DND-41 (cell line): ENCODE results near the gene TAF1D.

ENCODE experiments used
- EZH2 ChIP-seq: IDR thresholded peaks from 3 replicates; pipeline ENCODE4 v1.6.1; 2012; ENCODE audit warnings: borderline replicate concordance, low read depth, mild to moderate bottlenecking, moderate library complexity, low read length, inconsistent platforms; ENCODE audit not compliant: severe bottlenecking
- TF ChIP-seq, protein P1 (sequence below): IDR thresholded peaks from 2 replicates; pipeline ENCODE4 v1.5.1; 2012; ENCODE audit warnings: borderline replicate concordance, low read length, moderate library complexity, mild to moderate bottlenecking; ENCODE audit not compliant: poor library complexity, severe bottlenecking; ENCODE audit errors: extremely low read depth

GRCh38 chr11:93736129-93736528 is 5.2 kb downstream of the TAF1D start:
- TF ChIP-seq, protein P1, sequence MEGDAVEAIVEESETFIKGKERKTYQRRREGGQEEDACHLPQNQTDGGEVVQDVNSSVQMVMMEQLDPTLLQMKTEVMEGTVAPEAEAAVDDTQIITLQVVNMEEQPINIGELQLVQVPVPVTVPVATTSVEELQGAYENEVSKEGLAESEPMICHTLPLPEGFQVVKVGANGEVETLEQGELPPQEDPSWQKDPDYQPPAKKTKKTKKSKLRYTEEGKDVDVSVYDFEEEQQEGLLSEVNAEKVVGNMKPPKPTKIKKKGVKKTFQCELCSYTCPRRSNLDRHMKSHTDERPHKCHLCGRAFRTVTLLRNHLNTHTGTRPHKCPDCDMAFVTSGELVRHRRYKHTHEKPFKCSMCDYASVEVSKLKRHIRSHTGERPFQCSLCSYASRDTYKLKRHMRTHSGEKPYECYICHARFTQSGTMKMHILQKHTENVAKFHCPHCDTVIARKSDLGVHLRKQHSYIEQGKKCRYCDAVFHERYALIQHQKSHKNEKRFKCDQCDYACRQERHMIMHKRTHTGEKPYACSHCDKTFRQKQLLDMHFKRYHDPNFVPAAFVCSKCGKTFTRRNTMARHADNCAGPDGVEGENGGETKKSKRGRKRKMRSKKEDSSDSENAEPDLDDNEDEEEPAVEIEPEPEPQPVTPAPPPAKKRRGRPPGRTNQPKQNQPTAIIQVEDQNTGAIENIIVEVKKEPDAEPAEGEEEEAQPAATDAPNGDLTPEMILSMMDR: no peak
- TF ChIP-seq EZH2: no peak
